ENCODE results near the gene PAIP2B. TPM values are rescaled to one million over a fixed set of nuclear protein-coding genes. Genes with fewer than 3 reads are reported as not detected.

Gene PAIP2B
- total and polyA plus RNA-seq, 10 of the 15 experiments (the other 5 are each of a cell fraction or from before 2014, with no cell fraction given): 0.06 to 0.79 (median 0.32) TPM

GRCh38 chr2:71275939-71276310, 49.0 kb upstream of the PAIP2B start (continued):
- TF ChIP-seq EGR1 (IDR thresholded peaks at IDR 0.05; ENCODE audit: borderline replicate concordance in 1 of 2, low read depth in 2 of 2, low read length in 2 of 2) (no peak), POLR2AphosphoS5 (IDR thresholded peaks at IDR 0.05; ENCODE audit: low read length) (no peak), GATAD2B (conservative IDR thresholded peaks at IDR 0.05; ENCODE audit: low read depth) (no peak), ETV6 (conservative IDR thresholded peaks at IDR 0.05 in 1 of 2, IDR thresholded peaks at IDR 0.05 in 1 of 2; ENCODE audit: borderline replicate concordance in 1 of 2, low read depth in 1 of 2) (no peak), RELA (IDR thresholded peaks at IDR 0.05; ENCODE audit: borderline replicate concordance, partially characterized antibody) (no peak)

DNA sequence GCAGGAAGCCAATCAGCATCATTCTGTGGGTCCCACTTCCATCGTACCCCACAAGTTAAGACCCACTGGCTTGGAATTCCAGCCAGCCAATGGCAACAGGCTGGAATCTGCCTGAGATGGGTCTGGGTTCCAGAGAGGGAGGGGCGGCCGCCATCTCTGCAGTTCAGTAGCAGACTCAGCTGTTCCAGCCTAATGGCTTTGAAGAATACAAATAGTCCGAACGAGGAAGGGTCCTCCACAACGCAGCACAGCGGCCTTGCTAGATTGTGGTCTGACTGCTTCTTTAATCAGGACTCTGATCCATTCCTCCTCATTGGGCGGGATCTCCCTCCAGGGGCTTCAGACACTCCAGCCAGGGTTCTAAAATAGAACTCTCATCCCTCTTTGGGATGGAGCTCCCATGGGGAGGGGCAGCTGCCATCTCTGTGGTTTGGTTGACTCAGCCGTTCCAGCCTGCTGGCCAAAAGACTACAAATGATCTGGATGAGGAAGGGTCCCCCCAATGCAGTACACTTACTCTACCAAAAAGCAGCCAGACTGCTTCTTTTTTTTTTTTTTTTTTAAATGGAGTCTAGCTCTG, 42.7 kb upstream of the PAIP2B start:
- no peak for TF ChIP-seq CBFB (IDR thresholded peaks at IDR 0.05; ENCODE audit: low read depth)
- TF ChIP-seq POLR2AphosphoS5 (IDR thresholded peaks at IDR 0.05; ENCODE audit: low read length): no peak
- TF ChIP-seq SMAD5 (IDR thresholded peaks at IDR 0.05; ENCODE audit: low read depth): no peak
- no peak for TF ChIP-seq FOXK2 (IDR thresholded peaks at IDR 0.05)
- no peak for TF ChIP-seq CREB1 (IDR thresholded peaks at IDR 0.05; ENCODE audit: low read depth)
- TF ChIP-seq, protein P1, sequence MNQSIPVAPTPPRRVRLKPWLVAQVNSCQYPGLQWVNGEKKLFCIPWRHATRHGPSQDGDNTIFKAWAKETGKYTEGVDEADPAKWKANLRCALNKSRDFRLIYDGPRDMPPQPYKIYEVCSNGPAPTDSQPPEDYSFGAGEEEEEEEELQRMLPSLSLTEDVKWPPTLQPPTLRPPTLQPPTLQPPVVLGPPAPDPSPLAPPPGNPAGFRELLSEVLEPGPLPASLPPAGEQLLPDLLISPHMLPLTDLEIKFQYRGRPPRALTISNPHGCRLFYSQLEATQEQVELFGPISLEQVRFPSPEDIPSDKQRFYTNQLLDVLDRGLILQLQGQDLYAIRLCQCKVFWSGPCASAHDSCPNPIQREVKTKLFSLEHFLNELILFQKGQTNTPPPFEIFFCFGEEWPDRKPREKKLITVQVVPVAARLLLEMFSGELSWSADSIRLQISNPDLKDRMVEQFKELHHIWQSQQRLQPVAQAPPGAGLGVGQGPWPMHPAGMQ (IDR thresholded peaks at IDR 0.05; ENCODE audit: borderline replicate concordance): no peak
- TF ChIP-seq ATF2 (IDR thresholded peaks at IDR 0.05; ENCODE audit: low read length): no peak
- TF ChIP-seq ZNF384 (IDR thresholded peaks at IDR 0.05; ENCODE audit: borderline replicate concordance, low read depth, low read length): no peak
- TF ChIP-seq ZBED1 (IDR thresholded peaks at IDR 0.05; ENCODE audit: borderline replicate concordance): no peak
- DNase-seq (ENCODE audit: low read depth, low spot score): no peak
- in situ Hi-C loops (cut with MboI): no loop called here
- intact Hi-C loops (cut with micrococcal nuclease; ENCODE audit: unreplicated experiment): loop anchor here (10.0 kb wide), 1 partner anchor 245 kb away; no protein-coding TSS in a partner anchor
- SMC1A ChIA-PET (ENCODE audit: uncharacterized antibody, unreplicated experiment): no interaction called here
- no TSS peak for BruUV-seq (replicated peaks)
- POLR2A ChIA-PET: no interaction called here
- no peaks in the 10 kb centered on the region for H3K9me3 ChIP-seq (replicated peaks; ENCODE audit: control insufficient read depth, insufficient read depth, low read length)
- CTCF ChIA-PET: no interaction called here
- no peaks in the 10 kb centered on the region; a peak in 1 of 4 replicates for H3K27me3 ChIP-seq (replicated peaks in 1 of 2; ENCODE audit: control insufficient read depth in 2 of 2, insufficient read depth in 2 of 2, low read length in 1 of 2)
- H2AFZ ChIP-seq (ENCODE audit: control insufficient read depth, low read depth, low read length): no peak overlapping the region
- no peak overlapping the region for H3K27ac ChIP-seq (ENCODE audit: control insufficient read depth, insufficient read depth)
- FAIRE-seq: no peak
- H3K36me3 ChIP-seq (ENCODE audit: control insufficient read depth in 2 of 2, insufficient read depth in 2 of 2, low read length in 1 of 2): no peaks in the 10 kb centered on the region
- no peak overlapping the region for H3K9ac ChIP-seq (ENCODE audit: control insufficient read depth, insufficient read depth, low read length)
- RAD21 ChIA-PET (ENCODE audit: unreplicated experiment): no interaction called here
- 49% methylated on average over 9 of the region's 9 CpGs for WGBS (ENCODE audit: insufficient coverage, insufficient replicate concordance, low lambda C conversion rate, missing lambda C conversion rate)
- H3K4me3 ChIP-seq: no peak overlapping the region
- no peaks in the 10 kb centered on the region for H4K20me1 ChIP-seq (ENCODE audit: control insufficient read depth, insufficient read depth)
- no peak for ATAC-seq
- H3K79me2 ChIP-seq (ENCODE audit: control insufficient read depth, insufficient read depth, low read length): no peaks in the 10 kb centered on the region
- H3K4me1 ChIP-seq (ENCODE audit: control insufficient read depth, insufficient read depth, low read length): no peaks in the 10 kb centered on the region; the same call in 1 of the 2 replicates
- no peak overlapping the region for H3K4me2 ChIP-seq (ENCODE audit: control insufficient read depth, insufficient read depth)
